Stimulated activated CD8-positive, alpha-beta memory T cell treated with anti-CD3 and anti-CD28 coated beads, Interleukin-2, amount 100 ng/mL, for 1 hour (primary cell): Measurements from ENCODE around the gene STRN4.

Experiments used
- DNase-seq, 2 donors: peaks; one replicate each; pipeline ENCODE4 v3.0.0-alpha.2; 2020; ENCODE audit warnings: low read depth in 2 of 2

The STRN4 gene

DNA sequence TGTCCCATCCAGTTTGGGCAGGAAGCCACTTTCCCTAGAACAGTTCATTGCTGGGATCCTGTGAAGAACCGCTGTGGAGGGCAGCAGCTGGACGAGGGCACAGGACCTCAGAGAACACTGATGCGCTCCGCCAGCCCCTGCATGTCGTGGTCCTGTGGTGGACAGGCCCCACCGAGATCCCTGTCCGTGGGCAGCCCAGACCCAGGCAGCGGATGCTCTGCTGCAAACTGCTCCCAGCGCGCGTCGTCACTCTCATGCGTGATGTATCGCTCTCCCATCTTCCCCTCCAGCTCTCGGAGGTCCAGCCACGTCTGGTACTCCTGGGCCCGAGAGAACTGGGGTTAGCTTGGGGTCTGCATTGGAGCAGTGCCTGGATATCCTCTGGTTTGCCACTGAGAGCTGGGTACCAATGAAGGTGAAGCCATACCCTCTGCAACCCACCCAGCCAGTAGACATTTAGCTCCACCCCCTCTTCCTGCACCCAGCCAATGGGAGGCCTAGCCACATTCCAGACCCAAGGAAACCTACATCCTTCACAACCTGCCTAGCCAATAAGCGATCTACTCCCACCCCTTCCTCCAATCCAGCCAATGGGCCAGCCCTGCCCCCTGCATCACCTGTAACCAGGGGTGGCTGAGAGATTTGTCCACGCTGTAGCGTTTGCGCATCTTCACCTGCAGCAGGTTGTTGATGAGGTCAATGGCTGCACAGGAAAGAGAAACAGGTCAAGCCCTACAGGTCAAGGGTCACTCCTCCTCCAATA is 71.7 kb downstream of the STRN4 start:
- no peak for DNase-seq

DNA sequence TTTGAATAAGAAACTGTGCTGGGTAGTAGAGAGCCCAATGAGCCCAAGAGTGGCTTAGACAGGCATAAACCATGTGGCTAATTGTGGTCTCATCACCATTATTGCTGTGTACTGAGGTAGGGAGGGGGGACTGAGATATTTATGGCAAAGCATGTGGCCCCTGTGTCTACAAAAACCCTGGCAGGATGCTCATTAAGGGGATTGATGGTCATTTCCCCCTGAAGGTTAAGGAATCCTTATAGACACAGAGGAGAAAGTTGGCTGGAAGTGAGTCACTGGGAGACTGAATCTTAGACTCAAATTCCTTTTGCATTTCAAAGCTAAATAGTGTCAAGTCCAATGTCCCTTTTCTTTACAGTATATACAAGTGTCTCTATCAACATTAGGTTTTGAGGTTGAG is 75.4 kb downstream of the STRN4 start:
- no peak for DNase-seq
